Measurements from ENCODE around the gene SLC25A22. TPM values are rescaled to one million over a fixed set of nuclear protein-coding genes. Genes with fewer than 3 reads are reported as not detected.

SLC25A22 gene
- total RNA-seq, 1 donor from 2014 or later: 16.3 TPM

DNA sequence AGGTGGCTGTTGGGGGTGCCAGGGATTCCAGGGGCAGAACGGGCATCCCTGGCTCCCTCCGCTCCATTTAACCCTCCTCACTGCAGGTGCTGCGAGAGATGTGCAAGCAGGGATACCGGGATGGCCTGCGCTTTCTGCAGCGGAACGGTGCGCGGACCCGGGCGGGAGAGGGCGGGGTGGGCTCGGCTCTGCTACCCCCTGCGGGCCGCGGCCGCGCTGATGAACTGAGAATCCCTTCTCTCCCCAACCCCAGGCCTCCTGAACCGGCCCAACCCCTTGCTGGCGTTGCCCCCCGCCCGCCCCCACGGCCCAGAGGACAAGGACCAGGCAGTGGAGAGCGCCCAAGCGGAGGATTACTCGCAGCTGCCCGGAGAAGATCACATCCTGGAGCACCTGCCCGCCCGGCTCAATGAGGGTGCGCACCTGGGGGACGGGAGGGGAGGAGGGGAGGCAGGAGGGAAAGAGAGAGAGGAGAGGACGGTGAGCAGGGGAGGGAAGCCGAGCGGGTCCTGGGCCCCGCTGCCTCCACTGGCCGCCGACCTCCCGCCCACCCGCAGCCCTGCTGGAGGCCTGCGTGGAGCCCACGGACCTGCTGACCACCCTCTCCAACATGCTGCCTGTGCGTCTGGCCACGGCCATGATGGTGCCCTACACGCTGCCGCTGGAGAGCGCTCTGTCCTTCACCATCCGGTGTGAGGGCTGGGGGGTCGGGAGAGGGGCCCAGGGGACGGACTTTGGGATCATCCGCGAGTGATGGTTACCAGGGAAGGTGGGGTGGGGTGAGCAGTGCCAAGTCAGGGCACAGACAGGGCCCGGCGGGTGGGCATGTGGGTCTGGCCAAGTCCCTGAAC, 25.6 kb upstream of the SLC25A22 start:
- DNase-seq (ENCODE audit: low spot score): no peak

DNA sequence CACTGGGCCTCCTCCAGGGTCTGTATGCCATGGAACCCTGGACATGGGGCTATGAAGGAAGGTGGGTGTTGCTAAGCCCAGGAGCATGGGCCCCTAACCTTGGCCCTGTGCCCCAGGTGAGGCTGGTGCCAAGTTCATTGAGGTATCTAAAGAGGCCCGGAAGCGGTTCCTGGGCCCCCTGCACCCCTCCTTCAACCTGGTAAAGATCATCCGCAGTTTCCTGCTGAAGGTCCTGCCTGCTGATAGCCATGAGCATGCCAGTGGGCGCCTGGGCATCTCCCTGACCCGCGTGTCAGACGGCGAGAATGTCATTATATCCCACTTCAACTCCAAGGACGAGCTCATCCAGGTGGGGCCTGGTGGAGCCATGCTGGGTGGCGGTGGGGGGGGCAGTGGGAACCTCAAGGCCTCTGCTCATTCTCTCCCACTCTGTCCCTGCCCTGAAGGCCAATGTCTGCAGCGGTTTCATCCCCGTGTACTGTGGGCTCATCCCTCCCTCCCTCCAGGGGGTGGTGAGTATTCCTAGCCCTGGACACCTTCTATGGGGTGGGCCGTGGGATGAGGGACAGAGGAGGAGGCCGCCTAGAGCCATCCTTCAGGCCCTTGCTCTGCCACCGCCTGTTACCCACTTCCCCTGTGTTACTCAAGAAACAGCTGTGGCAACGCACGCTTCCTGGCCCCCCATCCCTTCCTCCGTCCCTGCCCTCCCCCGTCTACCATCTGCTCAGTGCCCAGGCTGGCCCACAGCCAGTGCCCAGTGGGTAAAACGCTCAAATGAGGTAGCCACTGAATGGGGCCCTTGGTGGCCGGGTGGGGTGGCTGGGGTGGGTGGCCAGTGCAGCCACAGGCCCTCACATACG, 23.7 kb upstream of the SLC25A22 start:
- DNase-seq (ENCODE audit: low spot score): no peak

DNA sequence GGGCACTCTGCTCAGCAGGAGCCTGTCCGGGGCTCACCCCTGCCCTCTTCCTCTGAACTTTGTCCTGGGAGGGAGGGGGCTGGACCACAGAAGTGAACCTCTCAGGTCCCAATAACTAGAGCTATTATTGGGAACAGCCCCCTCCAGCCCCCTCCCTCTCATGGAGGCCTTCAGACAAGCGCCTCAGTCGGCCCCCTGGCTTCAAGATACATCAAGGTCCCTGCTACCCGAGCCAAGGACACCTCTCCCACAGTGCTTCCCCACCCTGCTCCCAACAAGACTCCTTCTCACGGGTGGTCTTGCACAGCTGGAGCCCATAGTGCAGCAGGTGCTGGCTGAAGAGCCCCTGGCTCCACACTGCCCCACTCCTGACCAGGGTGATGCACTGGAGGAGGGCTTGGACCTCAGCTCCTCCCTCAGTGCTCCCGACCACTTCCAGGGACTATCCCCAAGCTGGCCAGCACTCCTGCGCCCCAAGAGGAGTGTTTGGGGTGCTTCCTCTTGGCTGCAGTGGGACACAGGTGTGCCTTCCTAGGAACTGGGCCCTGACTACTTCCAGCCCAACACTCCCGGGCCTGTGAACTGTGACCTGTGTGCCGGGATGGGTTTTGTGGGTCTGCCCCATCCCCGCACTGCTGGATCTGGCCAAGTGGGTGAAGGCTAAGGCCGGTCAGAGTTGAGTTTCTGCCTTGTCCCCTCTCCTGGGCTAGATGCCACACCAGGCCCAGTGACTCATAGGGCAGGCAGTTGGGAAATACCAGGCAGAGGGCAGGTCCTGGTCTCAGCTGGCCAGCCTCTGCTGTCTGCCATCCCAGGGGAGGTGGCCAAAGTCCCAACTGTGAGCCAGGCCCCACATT, 22.8 kb upstream of the SLC25A22 start:
- peak; percentile 78 for DNase-seq (ENCODE audit: low spot score)

DNA sequence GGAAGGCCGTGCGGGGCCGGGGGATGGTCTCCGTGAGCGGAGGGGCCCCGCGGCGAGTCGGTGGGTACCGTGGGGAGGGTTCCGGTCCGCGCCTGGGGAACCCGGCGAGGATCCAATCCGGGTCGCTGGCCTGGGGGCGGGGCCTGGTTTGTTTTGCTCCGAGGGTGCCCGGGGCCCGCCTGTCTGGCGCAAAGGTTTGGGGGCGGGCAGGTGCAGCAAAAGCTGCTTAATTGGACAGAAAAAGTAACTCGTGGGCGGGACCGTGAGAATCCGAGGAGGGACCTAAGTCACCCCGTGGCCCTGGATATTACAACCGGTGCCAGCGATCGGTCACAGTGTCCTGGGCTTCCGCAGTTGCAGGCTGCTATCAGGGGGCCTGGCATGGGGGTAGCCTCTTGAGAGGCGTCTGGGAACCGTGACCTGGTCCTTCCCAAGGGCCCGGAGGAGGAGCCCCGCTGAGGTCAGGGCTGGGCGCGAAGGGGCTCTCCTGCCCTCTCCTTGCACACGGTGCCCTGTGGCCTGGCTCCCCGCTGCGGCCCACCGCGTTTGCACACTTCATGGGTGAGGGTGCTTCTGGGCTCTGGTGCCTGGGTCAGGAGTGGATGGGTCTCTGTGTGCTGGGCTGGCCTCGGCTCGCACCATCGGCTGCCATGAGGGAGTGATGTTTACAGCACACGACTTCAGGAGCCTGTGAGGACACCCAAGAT, 22.0 kb upstream of the SLC25A22 start:
- peak; percentile 89 for DNase-seq (ENCODE audit: low spot score)

DNA sequence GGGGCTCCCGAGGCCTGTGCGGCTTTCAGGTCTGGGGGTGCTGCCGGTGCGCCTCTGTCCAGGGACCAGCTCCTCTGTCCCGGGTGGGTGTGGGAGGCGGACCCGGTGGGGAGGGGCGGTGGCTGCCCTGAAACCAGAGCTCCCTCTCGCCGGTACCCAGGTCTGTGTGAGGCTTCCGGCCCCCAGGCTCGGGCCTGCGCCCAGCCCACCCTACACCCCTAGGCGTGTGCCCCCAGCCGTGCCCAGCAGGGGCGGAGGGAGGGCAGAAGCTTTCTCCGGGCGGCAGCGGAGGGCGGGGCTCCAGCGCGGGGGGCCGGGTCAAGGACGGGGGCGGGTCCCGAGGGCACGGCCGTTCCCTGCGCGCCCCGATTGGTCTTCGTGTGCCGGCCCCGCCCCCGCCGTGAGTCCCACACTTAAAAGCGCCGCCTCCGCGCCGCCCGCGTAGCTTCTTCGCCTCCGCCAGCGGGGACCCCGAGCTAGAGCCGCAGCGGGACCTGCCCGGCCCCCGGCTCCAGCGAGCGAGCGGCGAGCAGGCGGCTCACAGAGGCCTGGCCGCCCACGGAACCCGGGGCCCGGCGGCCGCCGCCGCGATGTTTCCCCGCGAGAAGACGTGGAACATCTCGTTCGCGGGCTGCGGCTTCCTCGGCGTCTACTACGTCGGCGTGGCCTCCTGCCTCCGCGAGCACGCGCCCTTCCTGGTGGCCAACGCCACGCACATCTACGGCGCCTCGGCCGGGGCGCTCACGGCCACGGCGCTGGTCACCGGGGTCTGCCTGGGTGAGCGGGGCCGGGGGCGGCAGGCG, 21.2 kb upstream of the SLC25A22 start:
- DNase-seq (ENCODE audit: low spot score): peak; percentile 92

DNA sequence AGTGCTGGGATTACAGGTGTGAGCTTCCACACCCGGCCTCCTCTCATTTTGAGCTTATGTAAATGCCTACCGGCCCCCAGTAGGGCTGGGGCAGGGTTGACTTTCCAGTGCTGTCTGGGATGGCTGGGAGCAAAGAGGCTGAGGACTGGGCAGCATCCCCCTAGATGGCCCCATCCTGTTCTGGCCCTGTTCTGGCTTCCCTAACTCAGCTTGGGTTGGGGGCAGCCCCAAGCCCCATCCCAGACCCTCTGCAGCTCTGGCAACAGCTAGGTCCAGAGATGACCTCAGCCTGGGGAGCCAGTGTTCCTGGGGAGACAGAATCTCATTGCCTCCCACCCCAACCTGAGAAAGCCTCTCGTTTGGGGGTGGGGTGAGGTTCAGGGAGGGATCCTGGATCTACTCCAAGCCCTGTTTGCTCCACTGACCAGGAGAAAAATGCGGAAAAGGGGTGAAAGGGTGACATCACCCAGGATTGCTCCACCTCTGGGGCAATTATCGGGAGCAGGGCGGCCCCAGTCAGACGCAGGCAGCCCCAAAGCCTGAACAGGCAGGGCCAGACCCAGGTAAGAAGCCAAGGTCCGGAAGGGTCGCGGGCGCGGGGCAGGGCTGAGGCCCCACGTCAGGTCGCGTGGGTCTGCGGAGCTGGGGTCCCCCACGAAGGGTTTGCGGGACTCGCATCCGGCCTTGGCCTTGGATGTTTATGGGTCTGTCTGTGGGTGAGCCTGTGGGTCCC, 20.5 kb upstream of the SLC25A22 start, which contains the start of gene PNPLA2:
PNPLA2 (plus strand) TSS at position 519 of the 733 bp plus-strand sequence. CDS start 805 bp downstream, outside the sequence.
- DNase-seq (ENCODE audit: low spot score): no peak

DNA sequence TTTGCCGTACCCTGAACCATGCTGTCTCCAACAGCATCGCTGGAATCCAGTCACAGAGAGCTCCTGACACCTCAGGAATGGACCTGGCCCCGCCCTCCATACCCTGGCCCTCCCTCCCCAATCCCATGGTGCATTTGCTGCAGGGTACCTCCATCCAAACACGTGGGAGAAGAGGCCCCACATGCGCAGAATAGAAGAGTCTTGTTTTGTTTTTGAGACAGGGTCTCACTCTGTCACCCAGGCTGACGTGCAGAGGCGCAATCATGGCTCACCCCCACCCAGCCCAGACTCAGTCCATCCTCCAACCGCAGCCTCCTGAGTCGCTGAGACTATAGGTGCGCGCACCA, 18.3 kb upstream of the SLC25A22 start:
- no peak for DNase-seq (ENCODE audit: low spot score)

DNA sequence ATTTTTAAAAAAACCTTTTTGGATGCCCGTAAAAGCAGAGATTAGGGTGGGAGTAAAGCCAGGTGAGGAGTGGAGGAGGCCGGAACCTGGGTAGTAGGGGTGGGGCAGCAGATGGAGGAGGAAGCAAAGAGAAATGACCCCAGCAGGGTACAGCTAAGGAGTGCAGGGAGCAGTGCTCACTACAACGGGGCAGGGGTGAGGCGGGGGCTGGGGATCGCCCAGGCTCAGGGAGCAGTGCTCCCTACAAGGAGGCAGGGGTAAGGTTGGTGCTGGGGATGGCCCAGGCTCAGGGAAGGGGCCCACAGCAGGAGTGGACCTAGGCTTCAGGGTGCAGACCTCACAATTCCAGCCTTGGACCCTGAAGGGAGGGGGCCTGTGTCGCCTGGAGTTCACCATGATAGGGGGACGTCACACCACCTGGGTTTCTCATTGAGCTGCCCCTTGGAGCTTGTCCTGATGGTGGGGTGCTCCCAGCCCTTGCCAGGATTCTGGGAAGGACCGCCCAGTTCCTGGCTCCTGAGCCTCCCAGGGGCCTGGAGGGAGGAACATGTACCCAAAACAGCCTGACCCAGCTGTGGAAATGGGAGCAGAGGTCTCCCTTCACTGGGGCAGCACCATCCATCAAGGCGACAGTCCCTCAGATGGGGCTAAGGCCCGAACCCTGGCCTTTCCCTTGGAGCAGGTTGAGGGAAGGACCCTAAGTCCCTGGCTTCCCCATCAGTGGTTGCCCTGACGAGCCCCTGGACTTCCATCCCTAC, 17.8 kb upstream of the SLC25A22 start:
- no peak for DNase-seq (ENCODE audit: low spot score)

DNA sequence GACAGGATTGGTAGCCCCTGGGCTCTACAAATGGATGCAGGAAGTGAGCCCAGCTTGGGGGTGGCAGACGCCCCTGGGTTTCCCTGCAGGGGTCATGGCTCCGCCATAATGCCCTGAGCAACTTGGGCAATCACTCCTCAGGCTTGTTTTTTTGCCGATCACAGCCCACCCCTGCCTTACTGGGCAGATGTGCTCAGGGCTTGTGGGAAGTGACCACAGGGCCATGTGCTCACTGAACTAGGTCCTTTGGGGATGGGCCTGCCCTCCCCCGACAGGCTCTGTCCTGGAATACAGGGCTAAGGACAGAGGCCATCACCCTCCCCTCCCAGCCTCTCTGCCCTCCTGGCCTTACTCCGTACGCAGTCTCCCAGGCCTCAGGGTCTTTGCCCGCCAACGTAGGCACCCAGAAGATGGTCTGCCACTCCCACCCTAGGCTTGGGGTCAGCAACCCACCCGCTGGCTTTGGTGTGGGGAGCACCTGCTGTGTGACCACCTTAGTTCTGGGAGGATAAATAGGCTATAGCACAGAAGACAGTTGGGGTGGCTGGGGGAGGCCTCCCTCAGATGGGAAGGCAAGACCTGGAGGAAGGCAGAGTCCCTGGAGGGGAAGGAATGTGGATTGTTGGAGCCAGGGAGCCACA, 15.5 kb upstream of the SLC25A22 start:
- DNase-seq (ENCODE audit: low spot score): no peak

DNA sequence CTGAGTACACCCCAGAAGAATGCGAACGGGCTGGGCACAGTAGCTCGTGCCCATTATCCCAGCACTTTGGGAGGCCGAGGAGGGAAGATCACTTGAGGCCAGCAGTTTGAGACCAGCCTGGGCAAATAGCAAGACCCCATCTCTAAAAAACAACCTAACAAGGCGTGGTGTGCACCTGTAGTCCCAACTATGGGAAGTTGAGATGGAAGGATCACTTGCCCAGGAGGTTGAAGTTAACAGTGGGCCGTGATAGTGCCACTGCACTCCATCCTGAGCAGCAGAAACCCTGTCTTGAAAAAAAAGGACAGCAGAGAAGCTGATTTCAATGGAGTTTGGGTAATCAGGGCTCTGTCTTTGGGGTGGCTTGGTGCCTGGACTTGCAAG, 15.0 kb upstream of the SLC25A22 start:
- no peak for DNase-seq (ENCODE audit: low spot score)

DNA sequence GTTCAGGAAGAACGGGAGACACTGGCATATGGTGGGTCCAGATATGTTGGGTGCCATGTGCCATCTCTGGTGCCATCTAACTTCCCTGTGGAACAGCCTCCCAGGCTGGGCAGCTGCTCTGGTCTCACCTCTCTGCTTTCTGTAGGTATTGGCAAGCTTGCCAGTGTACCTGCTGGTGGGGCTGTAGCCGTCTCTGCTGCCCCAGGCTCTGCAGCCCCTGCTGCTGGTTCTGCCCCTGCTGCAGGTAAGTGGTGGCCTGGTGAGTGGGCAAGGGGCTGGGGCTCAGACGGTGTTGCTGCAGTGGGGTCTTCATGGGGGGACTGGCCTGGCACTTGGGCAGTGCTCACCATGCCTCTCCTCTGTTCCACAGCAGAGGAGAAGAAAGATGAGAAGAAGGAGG, 14.3 kb upstream of the SLC25A22 start:
- DNase-seq (ENCODE audit: low spot score): no peak

DNA sequence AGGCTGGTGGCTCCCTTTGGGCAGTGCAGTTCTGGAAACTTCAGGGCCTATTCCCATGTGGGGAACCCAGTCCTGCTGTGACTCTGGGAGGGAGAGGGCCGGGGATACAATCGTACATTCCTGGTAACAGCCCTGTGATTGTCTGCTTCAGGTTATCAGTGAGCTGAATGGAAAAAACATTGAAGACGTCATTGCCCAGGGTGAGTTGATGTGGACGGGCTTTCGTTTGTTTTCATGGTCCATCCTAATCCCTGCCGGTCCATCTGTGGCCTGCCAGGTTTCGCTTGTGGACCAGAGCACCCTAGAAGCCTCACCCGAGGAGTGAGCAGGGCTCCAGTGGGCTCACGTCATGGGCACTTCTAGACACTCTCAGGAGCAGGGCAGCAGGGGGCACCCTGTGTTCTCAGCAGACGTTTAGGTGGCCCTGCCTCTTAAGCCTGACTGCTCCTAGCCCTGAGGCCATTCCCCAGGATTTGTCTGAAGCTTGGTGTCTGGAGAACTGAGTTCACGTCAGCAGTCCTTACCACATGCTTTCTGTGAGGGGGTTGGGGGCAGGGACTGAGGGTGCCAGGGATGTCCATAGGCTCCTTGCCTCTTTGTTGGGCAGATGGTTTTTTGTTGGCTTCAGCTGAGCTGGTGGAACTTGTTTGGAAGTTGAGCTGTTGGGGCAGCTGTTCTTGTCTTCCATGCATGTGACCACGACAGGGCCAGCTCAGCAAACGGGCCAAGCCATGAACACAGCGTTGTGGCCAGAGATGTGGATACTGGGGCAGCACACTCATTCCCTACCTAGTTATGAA, 13.6 kb upstream of the SLC25A22 start:
- DNase-seq (ENCODE audit: low spot score): no peak

DNA sequence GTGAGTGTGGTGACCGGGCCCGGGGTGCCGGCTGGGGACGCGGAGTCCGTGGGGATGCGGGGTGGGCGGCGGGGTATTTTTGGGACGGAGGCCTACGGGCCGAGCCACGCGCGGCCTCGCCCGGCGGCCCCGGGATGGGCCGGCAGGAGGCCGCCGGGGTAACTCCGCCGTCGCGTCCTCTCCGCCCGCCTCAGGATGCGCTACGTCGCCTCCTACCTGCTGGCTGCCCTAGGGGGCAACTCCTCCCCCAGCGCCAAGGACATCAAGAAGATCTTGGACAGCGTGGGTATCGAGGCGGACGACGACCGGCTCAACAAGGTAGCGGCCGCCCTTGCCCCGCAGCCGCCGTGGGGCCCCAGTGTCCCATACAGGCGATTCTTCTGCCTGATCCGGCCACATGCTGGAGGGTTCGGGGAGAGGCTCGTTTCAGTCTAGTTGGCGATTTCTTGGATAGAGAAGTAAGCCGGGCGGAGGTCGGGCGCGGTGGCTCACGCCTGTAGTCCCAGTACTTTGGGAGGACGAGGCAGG, 12.0 kb upstream of the SLC25A22 start:
- DNase-seq (ENCODE audit: low spot score): no peak

DNA sequence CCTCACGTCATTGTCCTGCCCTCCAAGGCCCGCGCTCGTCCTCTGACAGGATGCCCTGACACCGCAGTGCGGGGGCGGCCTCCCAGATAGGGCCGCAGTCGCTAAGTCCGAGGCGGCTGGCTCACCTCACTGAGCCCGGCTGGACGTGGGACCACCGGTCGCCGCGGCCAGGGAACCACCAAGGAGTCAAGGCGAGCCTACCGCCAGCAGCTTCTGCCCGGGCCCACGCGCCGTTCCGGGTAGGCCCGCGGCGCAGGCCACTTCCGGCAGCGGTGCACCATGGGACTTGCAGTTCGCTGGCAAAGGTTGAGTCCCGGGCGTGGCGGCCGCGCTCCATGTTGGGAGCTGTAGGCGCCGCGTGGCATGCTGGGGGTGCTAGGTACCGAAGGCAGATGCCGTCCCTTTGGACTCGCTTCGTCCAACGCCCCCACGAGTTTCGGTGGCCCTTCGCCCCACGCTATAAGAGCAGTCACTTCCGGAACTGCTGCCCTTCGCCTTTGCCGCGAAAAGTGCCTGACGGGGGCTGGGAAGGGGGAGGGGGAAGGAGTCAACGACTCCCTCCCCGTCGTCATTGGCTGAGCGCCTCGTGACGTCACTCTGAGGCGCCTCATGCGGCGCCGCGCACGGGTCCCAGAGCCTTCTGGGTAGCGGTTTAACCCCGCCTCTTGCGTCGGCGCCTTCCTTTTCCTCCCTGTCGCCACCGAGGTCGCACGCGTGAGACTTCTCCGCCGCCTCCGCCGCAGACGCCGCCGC, 11.4 kb upstream of the SLC25A22 start, which contains the start of gene RPLP2:
RPLP2 (plus strand) TSS at position 681 of the 753 bp plus-strand sequence. CDS start 268 bp downstream, outside the sequence.
- DNase-seq (ENCODE audit: low spot score): peak; percentile 97

DNA sequence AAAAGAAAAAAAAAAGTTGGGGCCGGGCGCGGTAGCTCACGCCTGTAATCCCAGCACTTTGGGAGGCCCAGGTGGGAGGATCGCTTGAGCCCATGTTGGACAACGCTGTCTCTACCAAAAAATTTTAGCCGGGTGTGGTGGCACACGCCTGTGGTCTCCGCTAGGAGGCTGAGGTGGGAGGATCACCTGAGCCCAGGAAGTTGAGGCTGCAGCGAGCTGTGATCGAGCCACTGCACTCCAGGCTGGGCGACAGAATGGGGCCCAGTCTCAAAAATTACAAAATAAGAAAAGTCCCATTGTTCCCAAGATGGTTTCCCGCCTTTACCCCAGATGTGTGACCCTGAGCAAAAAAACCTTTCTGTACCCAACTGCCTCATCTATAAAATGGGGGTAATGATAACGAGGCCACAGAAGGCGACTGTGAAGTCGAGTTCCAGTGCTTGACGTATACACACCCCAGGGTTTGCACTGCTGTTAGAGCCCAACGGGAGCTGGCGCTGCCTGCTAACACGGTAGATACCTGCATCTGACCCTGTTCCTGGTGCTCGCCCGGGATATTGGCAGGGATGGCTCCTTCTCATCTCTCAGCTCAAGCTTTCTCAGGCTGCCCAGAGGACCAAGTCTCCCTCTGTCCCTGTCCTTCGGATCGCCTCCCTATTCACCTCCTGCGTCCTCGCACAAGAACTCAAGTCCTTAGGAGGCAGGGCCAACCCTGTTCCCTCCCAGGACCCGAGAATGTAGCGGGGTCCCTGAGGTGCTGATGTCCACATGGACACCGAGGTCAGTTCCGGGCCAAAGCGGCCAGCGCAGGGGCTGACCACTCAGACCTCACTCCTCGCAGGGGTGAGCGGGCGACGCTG, 10.6 kb upstream of the SLC25A22 start:
- no peak for DNase-seq (ENCODE audit: low spot score)

DNA sequence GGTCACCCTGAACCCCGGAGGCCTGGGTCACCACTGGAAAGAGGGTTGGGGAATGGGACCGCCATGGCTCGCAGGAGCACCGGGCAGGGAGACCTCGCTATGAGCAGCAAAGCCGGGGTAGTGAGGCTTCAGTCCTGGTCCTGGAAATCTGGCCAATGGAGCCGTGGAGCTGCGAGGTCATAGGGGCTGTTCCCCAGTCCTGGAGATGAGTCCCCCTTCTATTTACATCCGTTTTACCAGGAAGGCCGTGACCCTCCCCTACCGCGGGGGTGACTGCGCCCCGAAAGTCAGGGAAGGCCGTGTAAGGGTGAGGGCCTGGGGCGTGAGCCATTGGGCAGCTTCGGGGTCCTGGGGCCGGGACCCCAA, 6.5 kb upstream of the SLC25A22 start:
- no peak for DNase-seq (ENCODE audit: low spot score)

Measured in mucosa of gallbladder (tissue), 1 donor.